H1 (cell line): ENCODE measurements around the gene PNPLA1. TPM values are rescaled to one million over a fixed set of nuclear protein-coding genes. Genes with fewer than 3 reads are reported as not detected.

Experiments
- CTCF ChIA-PET: fragments of 300-600 bp; sonication (Branson Sonifier 250); formaldehyde crosslinking; loops from one replicate; lab custom pipeline; 2021; ENCODE audit not compliant: partially characterized antibody; lab: Charles Lee
- POLR2A ChIA-PET: fragments of 300-600 bp; sonication (Branson Sonifier 250); formaldehyde crosslinking; loops from one replicate; lab custom pipeline; 2021; ENCODE audit warnings: inconsistent platforms; ENCODE audit not compliant: partially characterized antibody; lab: Charles Lee
- DNase-seq, 2 experiments: peaks; one replicate each; pipeline versions ENCODE4 v3.0.0 to v3.0.0-alpha.2; 2010 to 2022; ENCODE audit warnings: low spot score in 2 of 2, low read depth in 1 of 2, mixed read lengths in 1 of 2
- FAIRE-seq: peaks from 2 replicates; lab custom pipeline; 2011; peaks lifted over from hg19 to GRCh38; lab: Jason Lieb, UNC
- H2AFZ ChIP-seq: 2 replicates; pipeline ENCODE4 v1.8.1; 2012; ENCODE audit warnings: low read length, inconsistent platforms
- H2AK5ac ChIP-seq: 2 replicates; pipeline ENCODE4 v1.6.1; 2013; ENCODE audit warnings: low read depth, low read length
- H2BK120ac ChIP-seq: replicated peaks from 2 replicates; pipeline ENCODE3; 2013; ENCODE audit warnings: low read depth, low read length, inconsistent platforms
- H2BK12ac ChIP-seq: 2 replicates; pipeline ENCODE4 v1.6.1; 2013; ENCODE audit warnings: low read depth, low read length
- H2BK15ac ChIP-seq: 2 replicates; pipeline ENCODE4 v1.6.1; 2013; ENCODE audit warnings: low read length
- H2BK20ac ChIP-seq: 2 replicates; pipeline ENCODE4 v1.6.1; 2013; ENCODE audit warnings: low read length
- H2BK5ac ChIP-seq: 2 replicates; pipeline ENCODE4 v1.6.1; 2013; ENCODE audit warnings: low read depth, low read length
- H3K14ac ChIP-seq: 2 replicates; pipeline ENCODE4 v1.6.1; 2013; ENCODE audit warnings: inconsistent platforms; ENCODE audit not compliant: insufficient read length
- H3K18ac ChIP-seq: 2 replicates; pipeline ENCODE4 v1.6.1; 2013; ENCODE audit warnings: low read length; ENCODE audit errors: extremely low read depth
- H3K23ac ChIP-seq: 2 replicates; pipeline ENCODE4 v1.6.1; 2013; ENCODE audit warnings: inconsistent platforms; ENCODE audit not compliant: insufficient read length
- H3K23me2 ChIP-seq: 2 replicates; pipeline ENCODE4 v1.6.1; 2013; ENCODE audit warnings: low read depth, low read length
- H3K27ac ChIP-seq: 2 replicates; pipeline ENCODE4 v1.6.1; 2011; ENCODE audit warnings: low read depth, low read length, inconsistent platforms
- H3K27me3 ChIP-seq, 4 experiments: replicated peaks in 1 of 4; 1 replicate in 1 of 4; 2 replicates in 3 of 4; pipeline versions ENCODE4 v1.6.1 to v1.8.1; 2011 to 2013; ENCODE audit warnings: low read length in 3 of 4, mild to moderate bottlenecking in 3 of 4, inconsistent platforms in 2 of 4, mixed read lengths in 2 of 4, moderate library complexity in 1 of 4; ENCODE audit not compliant: control insufficient read depth in 3 of 4, insufficient read depth in 3 of 4; ENCODE audit errors: extremely low read depth in 1 of 4
- H3K36me3 ChIP-seq, 4 experiments: 2 replicates each; pipeline versions ENCODE4 v1.6.1 to v1.8.1; 2011 to 2013; ENCODE audit warnings: mild to moderate bottlenecking in 4 of 4, low read length in 3 of 4, moderate library complexity in 2 of 4, control low read depth in 1 of 4, inconsistent platforms in 1 of 4; ENCODE audit not compliant: insufficient read depth in 4 of 4, control insufficient read depth in 2 of 4
- H3K4ac ChIP-seq: replicated peaks from 2 replicates; pipeline ENCODE3; 2013; ENCODE audit warnings: low read length, low read depth, mixed read lengths, inconsistent platforms; ENCODE audit not compliant: insufficient read length
- H3K4me1 ChIP-seq, 4 experiments: replicated peaks in 1 of 4; 1 replicate in 1 of 4; 2 replicates in 3 of 4; pipeline versions ENCODE4 v1.6.1 to v1.8.1; 2011 to 2013; ENCODE audit warnings: low read length in 3 of 4, inconsistent platforms in 2 of 4, mixed read lengths in 1 of 4; ENCODE audit not compliant: insufficient read depth in 4 of 4, control insufficient read depth in 3 of 4
- H3K4me2 ChIP-seq, 2 experiments: 2 replicates each; pipeline versions ENCODE4 v1.6.1 to v1.8.1; 2011 to 2013; ENCODE audit warnings: low read depth in 2 of 2, low read length in 2 of 2, control low read depth in 1 of 2, inconsistent platforms in 1 of 2, mild to moderate bottlenecking in 1 of 2; ENCODE audit not compliant: insufficient read depth in 1 of 2
- H3K4me3 ChIP-seq, 4 experiments: fragments of 200-600, 300-600 bp in 1 of 4; sonication (generic), shearing (Covaris generic), sonication (Bioruptor Twin) in 1 of 4; 2 replicates each; pipeline versions ENCODE4 v1.5.1 to v1.8.1; 2011 to 2016; ENCODE audit warnings: low read length in 4 of 4, low read depth in 3 of 4, control low read depth in 2 of 4, inconsistent platforms in 2 of 4, mild to moderate bottlenecking in 2 of 4, mixed read lengths in 1 of 4, moderate library complexity in 1 of 4; ENCODE audit not compliant: insufficient read depth in 2 of 4; ENCODE audit errors: extremely low read depth in 1 of 4
- H3K56ac ChIP-seq: replicated peaks from 2 replicates; pipeline ENCODE3; 2013; ENCODE audit warnings: low read depth, mild to moderate bottlenecking, mixed read lengths, low read length, inconsistent platforms; ENCODE audit not compliant: insufficient read length
- H3K79me1 ChIP-seq: 2 replicates; pipeline ENCODE4 v1.6.1; 2013; ENCODE audit warnings: low read depth, low read length, control low read depth
- H3K79me2 ChIP-seq, 2 experiments: 2 replicates each; pipeline versions ENCODE4 v1.6.1 to v1.8.1; 2012 to 2013; ENCODE audit warnings: low read length in 2 of 2, mild to moderate bottlenecking in 2 of 2, inconsistent platforms in 1 of 2; ENCODE audit not compliant: insufficient read depth in 2 of 2, control insufficient read depth in 1 of 2
- H3K9ac ChIP-seq, 4 experiments: replicated peaks in 1 of 4; 1 replicate in 1 of 4; 2 replicates in 3 of 4; pipeline versions ENCODE4 v1.6.1 to v1.8.1; 2011 to 2013; ENCODE audit warnings: low read depth in 3 of 4, low read length in 3 of 4, control low read depth in 2 of 4, mild to moderate bottlenecking in 2 of 4, moderate library complexity in 2 of 4, inconsistent platforms in 1 of 4; ENCODE audit errors: extremely low read depth in 1 of 4
- H3K9me3 ChIP-seq, 2 experiments: 2 replicates each; pipeline versions ENCODE4 v1.6.1 to v1.8.1; 2012 to 2013; ENCODE audit warnings: mild to moderate bottlenecking in 2 of 2, moderate library complexity in 2 of 2, control low read depth in 1 of 2, inconsistent platforms in 1 of 2, low read depth in 1 of 2, low read length in 1 of 2, mixed read lengths in 1 of 2; ENCODE audit not compliant: insufficient read depth in 2 of 2
- H4K20me1 ChIP-seq, 2 experiments: replicated peaks in 1 of 2; 2 replicates each; pipeline versions ENCODE3 to v1.8.1; 2011 to 2013; ENCODE audit warnings: inconsistent platforms in 2 of 2, low read length in 2 of 2, mild to moderate bottlenecking in 1 of 2; ENCODE audit not compliant: insufficient read depth in 2 of 2, control insufficient read depth in 1 of 2
- H4K5ac ChIP-seq: 2 replicates; pipeline ENCODE4 v1.6.1; 2013; ENCODE audit warnings: low read length, low read depth, mixed read lengths, inconsistent platforms; ENCODE audit not compliant: insufficient read length
- H4K8ac ChIP-seq: 2 replicates; pipeline ENCODE4 v1.8.0; 2013; ENCODE audit warnings: mild to moderate bottlenecking, moderate library complexity, low read length, inconsistent platforms; ENCODE audit not compliant: insufficient read depth; ENCODE audit errors: extremely low read depth
- H4K91ac ChIP-seq: replicated peaks from 2 replicates; pipeline ENCODE3; 2013; ENCODE audit warnings: low read length, mixed read lengths, inconsistent platforms; ENCODE audit not compliant: insufficient read length
- TEAD4 ChIP-seq: IDR thresholded peaks from 2 replicates; pipeline ENCODE4 v1.6.1; 2012; ENCODE audit warnings: low read depth, low read length, inconsistent platforms, mixed read lengths
- WGBS, 2 experiments: shearing (Covaris generic) in 1 of 2; methylation state at CpG; one replicate each; pipeline versions ENCODE4 v1.1.6 to v1.1.7; 2013 to 2015; ENCODE audit warnings: low lambda C conversion rate in 2 of 2, mixed read lengths in 2 of 2, inconsistent platforms in 1 of 2, low coverage in 1 of 2, missing lambda C conversion rate in 1 of 2; ENCODE audit not compliant: insufficient replicate concordance in 2 of 2, insufficient coverage in 1 of 2, insufficient read length in 1 of 2; ENCODE audit errors: extremely low coverage in 1 of 2, missing lambda C conversion rate in 1 of 2; 5-methylcytosine and 5-hydroxymethylcytosine counted together
- polyA plus RNA-seq, 7 experiments: library from polyadenylated mRNA; depleted of rRNA in 3 of 7; stranded (reverse) in 5 of 7; unstranded in 2 of 7; fragments of >200 nt in 5 of 7; fragments of 200-250 nt in 2 of 7; gene quantifications; 1 replicate in 5 of 7; 2 replicates in 1 of 7; 4 replicates in 1 of 7; pipeline versions ENCODE4 v1.2.1 to v1.2.3, GENCODE V29; 2011 to 2013; ENCODE audit warnings: missing spikeins in 2 of 7, mixed read lengths in 2 of 7
- total RNA-seq: library from RNA; stranded (reverse); fragmentation: NEBNext Ultra II Directional; extraction: Animal tissue kit (Norgen Biotek cat#: 25700); gene quantifications from 2 replicates; pipeline ENCODE4 v1.2.1, GENCODE V29; 2021

Gene PNPLA1
- total and polyA plus RNA-seq, 2 of the 8 experiments (the other 6 are each of a cell fraction or from before 2014, with no cell fraction given): not detected

GRCh38 chr6:36333931-36334725 lies 64.3 kb downstream of the PNPLA1 start:
- no peak overlapping the region for H3K4ac ChIP-seq
- H3K9ac ChIP-seq: no peak overlapping the region
- no peaks in the 10 kb centered on the region for H3K79me1 ChIP-seq
- H2BK15ac ChIP-seq: no peak overlapping the region
- peaks cover 0 to 9% (median 3%) of the 10 kb centered on the region in 4 experiments; a peak in 4 of 7 replicates for H3K4me1 ChIP-seq
- no peaks in the 10 kb centered on the region for H3K23me2 ChIP-seq
- peak overlapping the region in 1 of 2 experiments; percentile 38; a peak in 1 of 4 replicates for H3K4me2 ChIP-seq
- WGBS, 2 experiments: 75% methylated on average over 20 of the region's 20 CpGs; no CpG with 5 or more reads in 1 of the 2 experiments
- H3K18ac ChIP-seq: no peak overlapping the region
- ChIA-PET POLR2A (interaction anchor here (1.2 kb wide), 1 partner anchor 11 kb away, joined by 3 read pairs; no protein-coding TSS in a partner anchor), CTCF (interaction anchor here (0.6 to 2.9 kb wide), 10 partner anchors 9 to 269 kb away, joined by 3 to 13 read pairs (median 3); no protein-coding TSS in a partner anchor)
- FAIRE-seq (no peak), DNase-seq (no peak)
- no peak overlapping the region; the same call in 1 of the 2 replicates for H2AFZ ChIP-seq
- no peak overlapping the region for H2BK12ac ChIP-seq
- H3K4me3 ChIP-seq: no peak overlapping the region
- no peak overlapping the region for H3K27ac ChIP-seq
- H3K79me2 ChIP-seq: no peaks in the 10 kb centered on the region
- peak overlapping the region; percentile 64; the same call in 1 of the 2 replicates for H4K8ac ChIP-seq
- H3K36me3 ChIP-seq: no peaks in the 10 kb centered on the region
- H4K20me1 ChIP-seq: no peaks in the 10 kb centered on the region
- H3K14ac ChIP-seq: no peak overlapping the region
- H3K56ac ChIP-seq: no peak overlapping the region
- no peak overlapping the region for H4K91ac ChIP-seq
- H3K9me3 ChIP-seq: no peaks in the 10 kb centered on the region
- H2AK5ac ChIP-seq: no peak overlapping the region
- H4K5ac ChIP-seq: no peak overlapping the region
- H3K23ac ChIP-seq: no peak overlapping the region
- no peak overlapping the region for H2BK120ac ChIP-seq
- peaks cover 0 to 3% (median 1%) of the 10 kb centered on the region in 4 experiments; a peak in 2 of 7 replicates for H3K27me3 ChIP-seq
- H2BK20ac ChIP-seq: no peak overlapping the region
- H2BK5ac ChIP-seq: no peak overlapping the region
- peak; percentile 72 for TF ChIP-seq TEAD4
